ENCODE results near the gene DLG4.

DLG4 gene

GRCh38 chr17:7141824-7142223, 77.8 kb downstream of the DLG4 start:
- Histone ChIP-seq H3K9ac (ENCODE audit: low read depth, low read length) (no peak overlapping the region), H3K4me3 (ENCODE audit: low read depth, low read length) (no peak overlapping the region), H3K9me3 (ENCODE audit: control insufficient read depth, insufficient read depth, low read length) (no peaks in the 10 kb centered on the region), H3K27me3 (ENCODE audit: control insufficient read depth, insufficient read depth, low read length) (no peaks in the 10 kb centered on the region), H3K36me3 (ENCODE audit: control insufficient read depth, insufficient read depth, low read length) (no peaks in the 10 kb centered on the region), H3K4me1 (ENCODE audit: control insufficient read depth, insufficient read depth, low read length) (peaks cover 18% of the 10 kb centered on the region), H3K27ac (ENCODE audit: low read depth, low read length) (no peak overlapping the region)

GRCh38 chr17:7139400-7139799, 80.2 kb downstream of the DLG4 start:
- Histone ChIP-seq H3K27me3 (ENCODE audit: control insufficient read depth, insufficient read depth, low read length) (peaks cover 5% of the 10 kb centered on the region), H3K27ac (ENCODE audit: low read depth, low read length) (no peak overlapping the region), H3K9ac (ENCODE audit: low read depth, low read length) (no peak overlapping the region), H3K9me3 (ENCODE audit: control insufficient read depth, insufficient read depth, low read length) (no peaks in the 10 kb centered on the region), H3K4me1 (ENCODE audit: control insufficient read depth, insufficient read depth, low read length) (peaks cover 10% of the 10 kb centered on the region), H3K4me3 (ENCODE audit: low read depth, low read length) (no peak overlapping the region), H3K36me3 (ENCODE audit: control insufficient read depth, insufficient read depth, low read length) (no peaks in the 10 kb centered on the region)

GRCh38 chr17:7138800-7139381, 80.7 kb downstream of the DLG4 start:
- no peaks in the 10 kb centered on the region for H3K9me3 ChIP-seq (ENCODE audit: control insufficient read depth, insufficient read depth, low read length)
- H3K9ac ChIP-seq (ENCODE audit: low read depth, low read length) = no peak overlapping the region
- peaks cover 12% of the 10 kb centered on the region for H3K4me1 ChIP-seq (ENCODE audit: control insufficient read depth, insufficient read depth, low read length)
- peaks cover 10% of the 10 kb centered on the region for H3K27me3 ChIP-seq (ENCODE audit: control insufficient read depth, insufficient read depth, low read length)
- no peaks in the 10 kb centered on the region for H3K36me3 ChIP-seq (ENCODE audit: control insufficient read depth, insufficient read depth, low read length)
- H3K27ac ChIP-seq (ENCODE audit: low read depth, low read length) = no peak overlapping the region
- no peak overlapping the region for H3K4me3 ChIP-seq (ENCODE audit: low read depth, low read length)

DNA sequence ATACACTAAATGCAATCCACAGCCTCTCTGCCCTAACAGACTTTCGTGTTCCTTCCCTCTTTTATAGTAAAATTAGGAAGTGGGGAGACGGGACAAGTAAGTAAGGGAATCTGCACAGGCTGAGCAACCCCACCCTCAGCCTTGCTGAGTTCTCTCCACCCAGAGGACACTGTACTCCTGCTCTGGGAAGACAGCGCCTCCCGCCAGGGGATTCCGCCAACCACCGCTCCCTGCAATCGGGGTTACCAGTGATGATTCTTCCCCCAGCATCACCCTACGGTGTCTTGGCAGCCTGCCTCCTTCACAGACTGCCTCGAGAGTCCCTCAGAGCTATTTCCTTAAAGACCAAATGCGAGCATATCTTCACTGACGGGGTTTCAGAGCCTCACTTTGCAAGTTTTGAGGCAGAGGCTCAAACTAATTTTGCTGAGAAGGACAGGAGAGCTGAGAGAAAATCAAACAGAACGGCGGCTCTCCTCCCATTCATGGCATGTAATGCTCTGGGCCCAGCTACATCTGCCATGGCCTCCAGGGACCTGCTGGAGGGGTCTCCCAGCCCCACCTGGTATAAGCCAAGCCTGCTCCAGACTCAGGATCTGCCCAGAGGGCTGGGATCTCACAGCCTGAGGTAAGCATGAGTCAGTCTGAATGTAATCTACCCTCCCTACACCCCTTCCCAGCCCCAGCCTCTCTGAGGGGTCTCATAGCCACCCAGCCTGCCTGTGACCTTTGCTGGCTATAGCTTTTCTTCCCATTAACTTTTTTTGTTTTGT, 82.3 kb downstream of the DLG4 start:
- Histone ChIP-seq H3K9ac (ENCODE audit: low read depth, low read length) (no peak overlapping the region; the same call in 1 of the 2 replicates), H3K4me3 (ENCODE audit: low read depth, low read length) (no peak overlapping the region), H3K27ac (ENCODE audit: low read depth, low read length) (no peak overlapping the region), H3K36me3 (ENCODE audit: control insufficient read depth, insufficient read depth, low read length) (no peaks in the 10 kb centered on the region), H3K27me3 (ENCODE audit: control insufficient read depth, insufficient read depth, low read length) (peaks cover 16% of the 10 kb centered on the region), H3K4me1 (ENCODE audit: control insufficient read depth, insufficient read depth, low read length) (peaks cover 21% of the 10 kb centered on the region), H3K9me3 (ENCODE audit: control insufficient read depth, insufficient read depth, low read length) (no peaks in the 10 kb centered on the region)

Data from HUES48 (cell line).